Activated CD8-positive, alpha-beta memory T cell treated with anti-CD3 and anti-CD28 coated beads for 24 hours (primary cell): Measurements from ENCODE around the gene EXT2.

Source experiments
- DNase-seq: peaks from one replicate; pipeline ENCODE4 v3.0.0-alpha.2; 2020

The EXT2 gene

DNA sequence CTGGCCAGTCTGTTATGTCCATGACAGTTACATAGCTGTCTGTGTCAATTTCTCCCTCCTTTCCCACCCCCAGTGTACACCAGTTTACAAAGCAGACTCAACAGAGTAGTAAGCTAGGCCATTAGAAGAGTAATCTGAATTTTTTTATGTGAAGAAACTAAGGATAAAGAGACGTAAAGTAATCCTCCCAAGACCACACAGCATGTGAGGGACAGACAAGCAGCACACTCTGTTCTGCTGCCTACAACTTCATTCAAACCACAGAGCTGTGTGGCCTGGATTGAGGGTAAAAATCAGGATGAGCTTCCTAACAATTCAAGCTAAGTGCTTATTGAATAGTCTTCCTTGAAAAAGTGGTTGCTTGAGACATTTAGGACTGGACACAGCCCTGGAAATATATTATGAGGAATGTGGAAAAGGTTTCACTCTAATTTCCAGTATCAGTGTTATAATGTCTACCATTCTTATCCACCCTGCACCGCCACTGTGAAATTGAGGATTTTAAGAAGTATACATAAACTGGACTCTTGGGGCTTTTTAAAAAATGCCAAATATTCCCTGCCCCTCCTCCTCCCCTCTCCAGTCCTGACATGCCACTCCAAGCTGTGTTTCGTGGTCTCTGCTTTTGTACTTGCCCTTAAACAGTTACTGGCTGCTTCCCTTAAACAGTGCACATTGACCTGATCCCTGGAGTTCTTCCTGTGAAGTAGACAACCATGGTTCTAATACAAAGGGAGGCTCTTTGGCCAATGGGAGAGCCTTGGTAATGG is 40.9 kb downstream of the EXT2 start:
- no peak for DNase-seq

- no peak for DNase-seq
These were observed 41.6 kb downstream of the EXT2 start for GRCh38 chr11:44137057-44137456.

DNA sequence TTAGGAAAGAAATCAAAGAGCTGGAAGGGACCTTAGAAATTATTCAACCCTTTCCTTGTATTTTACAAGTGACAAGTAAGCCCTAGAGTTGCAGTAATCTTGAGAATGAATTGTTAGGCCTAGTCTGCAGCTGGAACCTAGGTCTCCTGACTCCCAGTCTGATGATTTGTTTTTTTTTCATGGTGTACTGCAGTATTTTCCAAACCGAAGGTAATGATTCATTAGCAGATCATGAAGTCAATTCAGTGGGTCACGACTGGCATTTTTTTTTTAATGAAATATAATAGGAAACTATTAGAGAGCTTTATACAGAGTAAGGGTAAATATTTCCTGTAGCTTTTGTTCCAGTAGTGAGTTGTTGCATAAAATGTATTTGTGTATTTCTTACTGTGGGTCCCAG is 42.8 kb downstream of the EXT2 start:
- no peak for DNase-seq

DNA sequence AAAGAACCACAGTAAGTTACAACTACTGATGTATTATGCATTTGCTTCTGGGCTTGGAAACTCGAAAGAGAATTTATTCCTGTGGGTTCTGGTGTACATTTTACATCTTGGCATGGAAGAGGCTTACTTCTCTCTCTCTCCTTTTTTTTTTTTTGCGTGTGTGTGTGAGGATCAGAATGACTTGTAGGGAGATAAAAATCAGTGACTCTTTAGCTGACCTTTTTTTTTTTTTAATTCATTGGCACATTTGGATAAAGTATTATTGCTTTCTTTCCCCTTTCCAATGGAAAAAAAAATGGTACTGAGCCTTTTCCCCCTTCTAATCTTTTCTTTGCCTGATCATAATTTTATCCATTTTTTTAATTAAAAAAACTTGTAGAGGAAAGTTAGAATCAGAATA is 43.5 kb downstream of the EXT2 start:
- no peak for DNase-seq

- no peak for DNase-seq
These were observed 44.3 kb downstream of the EXT2 start for GRCh38 chr11:44139565-44140330.

- no peak for DNase-seq
These were observed 44.9 kb downstream of the EXT2 start for GRCh38 chr11:44140372-44140771.

- DNase-seq = no peak
These were observed 45.3 kb downstream of the EXT2 start for GRCh38 chr11:44140805-44141204.

- DNase-seq = no peak
These were observed 48.8 kb downstream of the EXT2 start for GRCh38 chr11:44143987-44144909.

GRCh38 chr11:44145011-44145775 is 49.7 kb downstream of the EXT2 start:
- DNase-seq = no peak

DNA sequence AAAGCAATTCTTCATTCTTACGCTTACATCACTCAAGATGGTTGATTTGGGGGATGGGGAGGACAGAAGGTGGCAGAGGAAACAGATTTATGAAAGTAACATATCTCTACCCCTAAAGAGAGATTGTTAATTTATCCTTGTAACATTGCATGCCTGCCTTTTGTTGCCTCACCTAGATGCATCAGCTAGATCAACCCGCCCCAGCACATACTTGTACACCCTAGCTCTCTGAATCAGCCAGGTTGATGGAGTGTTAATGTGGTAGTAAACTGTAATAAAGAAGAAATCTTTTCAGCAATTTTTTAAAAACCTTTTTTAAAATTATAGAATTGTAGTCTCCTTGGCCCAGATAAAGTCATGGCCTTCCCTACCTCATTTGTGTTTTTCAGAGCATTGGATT is 51.5 kb downstream of the EXT2 start:
- no peak for DNase-seq

- DNase-seq = no peak
These were observed 52.3 kb downstream of the EXT2 start for GRCh38 chr11:44147751-44148150.

GRCh38 chr11:44149651-44150050 is 54.2 kb downstream of the EXT2 start:
- no peak for DNase-seq

GRCh38 chr11:44150401-44150800 is 54.9 kb downstream of the EXT2 start:
- no peak for DNase-seq

- DNase-seq = no peak
These were observed 61.5 kb downstream of the EXT2 start for GRCh38 chr11:44157019-44157418.

DNA sequence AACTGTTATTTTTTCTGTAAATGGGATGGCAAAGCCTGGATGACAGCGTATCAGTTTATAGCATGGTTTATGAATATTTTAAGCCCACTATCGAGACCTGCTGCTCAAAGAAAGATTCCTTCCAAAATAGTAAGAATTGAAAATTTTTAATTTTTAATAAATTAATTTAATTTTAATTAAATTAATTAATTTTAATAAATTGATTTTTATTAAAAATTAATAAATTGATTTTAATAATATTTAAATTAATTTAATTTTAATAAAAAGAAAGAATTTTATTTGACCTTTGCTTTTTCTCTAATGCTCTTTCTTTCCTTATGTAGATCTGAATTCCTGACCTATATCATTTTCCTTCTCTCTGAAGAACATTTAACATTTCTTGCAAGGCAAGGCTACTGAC is 62.9 kb downstream of the EXT2 start:
- DNase-seq = no peak

- DNase-seq = no peak
These were observed 64.6 kb downstream of the EXT2 start for GRCh38 chr11:44159848-44160721.

- DNase-seq = no peak
These were observed 66.5 kb downstream of the EXT2 start for GRCh38 chr11:44162004-44162403.

- DNase-seq = no peak
These were observed 67.2 kb downstream of the EXT2 start for GRCh38 chr11:44162662-44163061.

DNA sequence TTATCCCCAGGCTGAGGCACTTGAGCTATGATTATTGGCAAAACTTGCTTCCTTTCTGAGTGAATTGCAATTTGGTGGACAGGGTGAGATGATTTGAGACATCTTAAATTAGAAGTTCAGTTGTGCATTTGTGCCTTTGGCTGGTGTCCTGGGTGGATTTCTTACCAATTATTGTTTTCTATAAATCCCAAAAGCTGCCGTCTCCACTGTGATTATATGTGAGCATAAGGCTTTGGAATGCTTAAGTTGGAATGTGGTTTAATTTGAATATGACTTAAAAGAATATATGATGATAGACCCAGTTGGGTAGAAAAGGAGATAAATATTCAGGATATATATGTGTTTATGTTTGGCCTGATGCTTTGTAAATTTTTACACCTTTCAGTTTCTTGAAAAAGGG is 70.0 kb downstream of the EXT2 start:
- DNase-seq = no peak

- no peak for DNase-seq
These were observed 71.6 kb downstream of the EXT2 start for GRCh38 chr11:44167046-44167445.

DNA sequence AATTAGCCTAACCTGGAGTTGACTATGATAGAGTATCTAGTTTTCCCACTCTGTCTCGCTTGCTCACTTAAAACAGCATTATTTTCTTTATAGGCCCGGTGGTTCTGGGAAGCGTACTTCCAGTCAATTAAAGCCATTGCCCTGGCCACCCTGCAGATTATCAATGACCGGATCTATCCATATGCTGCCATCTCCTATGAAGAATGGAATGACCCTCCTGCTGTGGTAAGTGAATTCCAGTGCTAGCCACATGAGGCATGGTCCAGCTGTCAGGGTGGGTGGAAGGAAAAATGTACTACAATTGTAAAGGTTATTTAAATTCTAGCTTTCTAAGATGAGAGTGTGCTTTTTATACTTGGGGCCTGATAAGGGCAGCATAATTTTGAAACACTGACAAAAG is 76.0 kb downstream of the EXT2 start:
- no peak for DNase-seq

DNA sequence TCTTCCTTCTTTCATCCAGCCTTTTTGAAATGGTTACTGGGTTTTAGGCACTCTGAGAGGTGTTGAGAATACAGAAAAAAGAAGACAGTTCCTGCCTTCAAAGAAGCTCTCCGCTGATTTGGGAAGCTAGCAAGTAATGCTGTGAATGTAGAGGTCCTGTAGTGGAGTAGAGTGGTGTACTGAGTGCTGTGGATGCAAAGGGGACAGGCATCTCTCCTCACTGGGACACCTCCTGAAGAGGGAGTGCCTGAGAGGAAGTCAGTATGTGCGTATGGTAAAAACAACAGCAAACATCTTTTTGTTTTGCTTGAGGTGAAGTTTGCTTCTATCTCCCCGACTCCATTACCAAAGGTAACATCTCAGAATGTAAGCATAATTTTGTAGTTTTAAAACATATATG is 77.5 kb downstream of the EXT2 start:
- no peak for DNase-seq
